Omental fat pad (tissue), 4 donors: ENCODE measurements around the gene IGF1. TPM values are rescaled to one million over a fixed set of nuclear protein-coding genes. Genes with fewer than 3 reads are reported as not detected.

Experiments
- ATAC-seq: fragments of 150-250 bp; one replicate; pipeline ENCODE4 v1.9.1; 2016; ENCODE audit warnings: mild to moderate bottlenecking, moderate library complexity; ENCODE audit not compliant: low FRiP score
- DNase-seq: peaks from one replicate; pipeline ENCODE4 v3.0.0-alpha.2; 2019; ENCODE audit warnings: low spot score
- CTCF ChIP-seq, 3 donors: fragments of 450-650 bp; IDR thresholded peaks; one replicate each; pipeline ENCODE4 v1.5.1; 2016 to 2017; ENCODE audit warnings: antibody characterized with exemption in 3 of 3, mild to moderate bottlenecking in 3 of 3, moderate library complexity in 2 of 3
- total RNA-seq, 4 donors: library from RNA; depleted of rRNA; stranded (reverse); fragments of >200 nt; gene quantifications; one replicate each; pipeline ENCODE4 v1.1.0, GENCODE V29; 2016

The IGF1 gene
- total RNA-seq, 4 donors from 2014 or later = 68.1 to 248 (median 185) TPM

GRCh38 chr12:102408487-102409297, 71.7 kb downstream of the IGF1 start:
- no peak for TF ChIP-seq CTCF (IDR thresholded peaks at IDR 0.05)
- DNase-seq (no peak), ATAC-seq (no peak)

GRCh38 chr12:102407776-102408486, 72.4 kb downstream of the IGF1 start:
- ATAC-seq = no peak
- DNase-seq = no peak
- TF ChIP-seq CTCF (IDR thresholded peaks at IDR 0.05) = no peak

DNA sequence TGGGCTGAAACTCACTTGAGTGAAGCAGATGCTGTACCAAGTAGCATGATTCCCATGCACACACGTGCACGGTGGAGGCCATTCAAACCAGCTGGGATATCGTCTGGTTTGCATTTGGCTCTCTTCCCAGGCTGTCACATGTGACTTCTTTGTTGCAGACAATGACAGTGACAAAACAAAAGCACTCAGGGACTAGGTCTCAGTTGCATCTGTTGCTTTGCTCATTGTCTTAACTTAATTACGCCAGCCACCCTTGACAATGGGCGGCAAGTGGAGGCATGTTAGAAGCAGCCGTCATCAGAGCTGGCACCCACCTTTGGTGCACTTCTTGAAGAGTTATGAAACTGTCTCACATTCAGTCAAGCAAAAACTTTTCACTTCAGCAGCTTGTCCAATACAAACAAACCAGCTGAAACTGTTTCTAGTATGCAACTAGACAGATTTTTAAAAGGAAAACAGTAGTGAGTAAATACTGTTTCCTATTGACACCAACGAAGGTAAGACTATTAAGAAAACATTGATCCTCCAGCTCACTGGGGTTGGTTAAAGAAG, 74.3 kb downstream of the IGF1 start:
- no peak for DNase-seq
- no peak for TF ChIP-seq CTCF (IDR thresholded peaks at IDR 0.05)
- ATAC-seq = no peak

GRCh38 chr12:102401087-102401486, 79.3 kb downstream of the IGF1 start:
- TF ChIP-seq CTCF (IDR thresholded peaks at IDR 0.05) = no peak
- no peak for ATAC-seq
- no peak for DNase-seq

DNA sequence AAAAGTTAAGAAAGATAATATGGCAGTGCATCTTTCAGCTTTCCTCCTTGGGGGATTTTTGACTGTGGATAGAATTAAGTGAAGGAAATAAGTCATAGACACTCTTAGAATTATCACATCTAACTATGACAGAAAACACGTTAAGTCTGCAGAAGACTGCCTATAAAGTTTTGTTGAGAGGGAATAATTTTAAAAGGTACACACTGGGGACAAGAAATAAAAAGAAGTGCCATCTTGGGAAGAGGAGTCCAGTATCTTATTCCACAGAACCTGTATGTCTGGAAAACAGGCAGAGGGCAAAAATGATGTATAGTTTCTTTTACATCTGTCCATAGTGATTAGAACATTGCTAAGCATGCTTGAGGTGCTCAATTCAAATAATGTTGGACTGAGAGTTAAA, 80.7 kb downstream of the IGF1 start:
- no peak for ATAC-seq
- TF ChIP-seq CTCF (IDR thresholded peaks at IDR 0.05) = no peak
- DNase-seq = no peak

DNA sequence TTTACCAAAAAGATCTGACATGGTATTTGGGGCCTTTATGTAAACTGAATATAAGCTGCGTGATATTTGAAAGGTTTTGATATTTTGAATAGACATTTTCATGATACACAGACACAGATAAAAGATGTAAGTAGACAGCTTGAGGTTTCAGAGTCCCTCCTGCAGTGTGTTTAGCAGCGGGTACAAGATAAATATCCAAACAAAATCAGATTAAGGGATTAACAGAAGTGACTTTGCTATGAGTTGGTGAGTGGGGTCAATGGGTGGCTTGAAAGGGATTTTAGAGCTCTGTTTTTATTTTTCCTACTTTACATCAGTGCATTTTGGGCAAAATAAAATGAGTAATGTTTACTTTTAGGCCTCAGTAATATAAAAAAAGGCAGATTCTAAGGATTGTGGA, 84.1 kb downstream of the IGF1 start:
- DNase-seq (no peak), ATAC-seq (no peak)
- no peak for TF ChIP-seq CTCF (IDR thresholded peaks at IDR 0.05)
